Islet of Langerhans (tissue), 1 donor: Measurements from ENCODE around the gene CNTNAP5.

Experiments
- FAIRE-seq: peaks from one replicate; lab custom pipeline; 2011; peaks lifted over from hg19 to GRCh38; lab: Jason Lieb, UNC

Gene CNTNAP5

DNA sequence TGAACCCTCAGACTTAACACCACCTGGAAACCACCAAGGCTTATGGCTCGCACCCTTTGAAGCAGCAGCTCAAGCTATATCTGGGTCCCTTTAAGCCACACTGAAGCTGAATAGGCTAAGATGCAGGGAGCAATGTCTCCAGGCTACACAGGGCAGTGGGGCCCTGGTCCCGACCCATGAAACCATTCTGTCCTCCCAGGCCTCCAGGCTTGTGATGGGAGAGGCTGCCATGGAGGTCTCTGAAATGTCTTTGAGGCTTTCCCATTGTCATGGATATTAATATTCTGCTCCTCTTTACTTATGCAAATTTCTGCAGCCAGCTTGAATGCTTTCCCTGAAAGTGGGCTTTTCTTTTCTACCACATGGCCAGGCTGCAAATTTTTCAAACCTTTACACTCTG lies 608.7 kb downstream of the CNTNAP5 start:
- no peak for FAIRE-seq

DNA sequence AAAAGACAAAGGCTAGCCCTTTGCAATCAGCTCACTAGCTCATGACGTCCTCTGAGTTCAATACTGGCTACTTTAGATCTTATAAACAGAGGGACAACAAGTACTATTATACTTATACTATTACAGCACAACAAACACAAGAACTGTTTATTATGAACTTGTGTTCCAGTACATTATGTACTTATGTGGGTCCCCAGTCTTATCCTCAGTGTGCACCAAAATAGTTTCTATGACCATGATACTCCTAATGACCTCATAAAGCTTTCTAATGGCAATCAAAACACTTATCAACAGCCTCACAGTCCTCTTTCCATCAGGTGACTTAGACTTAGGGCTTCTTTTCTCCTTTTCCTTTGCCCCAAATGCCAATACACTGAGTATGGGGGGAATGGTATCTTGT lies 614.4 kb downstream of the CNTNAP5 start:
- no peak for FAIRE-seq

DNA sequence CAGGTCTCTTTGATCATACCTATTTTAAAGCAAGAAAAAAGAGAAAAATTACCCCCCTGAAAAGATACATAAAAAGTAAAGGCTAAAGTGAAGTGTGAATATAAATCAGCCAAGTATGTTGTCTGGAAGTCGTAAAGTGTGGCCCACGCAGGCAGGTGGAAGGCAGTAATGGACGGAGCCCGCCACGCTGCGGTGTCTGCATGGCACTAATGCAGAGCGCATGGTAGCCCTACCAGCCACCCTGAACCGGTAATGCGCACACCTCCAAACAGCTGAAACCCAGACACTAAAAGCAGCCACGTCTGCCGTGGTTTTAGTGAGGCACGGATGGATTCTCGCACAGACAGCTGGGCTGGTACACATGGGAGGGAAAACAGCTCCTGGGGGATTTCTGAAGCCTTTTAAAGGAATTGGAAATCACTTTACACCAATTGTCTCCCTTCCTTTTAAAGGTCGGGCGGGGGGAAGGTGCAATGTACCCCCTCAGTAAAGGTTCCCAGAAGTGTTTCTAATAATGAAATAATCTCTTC lies 615.2 kb downstream of the CNTNAP5 start:
- no peak for FAIRE-seq

DNA sequence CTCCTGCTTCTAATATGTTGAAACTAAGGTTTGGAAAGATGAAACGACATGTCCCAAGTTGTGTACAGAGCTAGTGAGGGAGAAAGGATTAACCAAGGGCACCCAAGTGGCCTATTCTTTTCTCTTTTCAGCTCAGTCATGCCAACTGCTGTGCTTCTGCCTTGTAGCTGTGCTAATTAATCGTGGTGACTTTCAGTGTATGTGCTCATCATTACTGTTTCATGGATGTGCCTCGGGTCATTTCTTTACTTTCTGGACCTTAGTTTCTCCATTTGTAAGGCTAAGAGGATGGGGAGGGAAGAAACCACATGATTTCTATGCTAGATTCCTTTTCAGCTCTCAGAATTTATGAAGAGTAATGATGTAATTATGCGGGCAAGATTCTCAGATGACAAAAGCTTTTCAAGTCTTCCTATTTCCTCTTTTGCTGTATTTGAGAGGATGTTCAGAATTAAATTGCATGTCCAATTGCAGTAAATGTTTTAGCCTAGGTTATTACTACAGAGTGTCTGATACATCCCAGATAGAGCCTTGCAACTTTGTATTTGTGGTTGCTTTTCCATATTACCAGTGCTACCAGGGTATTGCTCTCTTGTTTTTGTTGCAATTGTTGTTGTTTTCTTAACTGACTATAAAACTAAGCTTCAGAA lies 621.2 kb downstream of the CNTNAP5 start:
- no peak for FAIRE-seq

DNA sequence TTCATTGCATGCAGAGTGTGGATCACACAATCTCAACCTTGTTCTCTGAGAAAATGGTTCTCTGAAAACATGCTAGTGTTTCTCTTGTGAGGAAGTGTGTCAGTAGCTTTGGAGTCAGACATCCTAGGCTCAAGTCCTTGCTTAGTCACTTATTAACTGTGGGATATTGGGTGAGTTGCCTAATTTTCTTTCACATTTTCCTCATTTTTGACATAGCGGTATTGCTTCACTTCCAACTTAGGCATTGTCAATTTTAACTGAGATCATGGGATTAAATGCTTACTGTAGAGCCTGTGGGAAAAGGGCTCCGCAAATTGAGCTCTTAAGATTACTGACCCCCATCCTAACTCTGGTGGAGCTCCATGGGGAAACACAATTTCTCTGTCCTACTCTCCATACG lies 622.2 kb downstream of the CNTNAP5 start:
- FAIRE-seq = no peak

DNA sequence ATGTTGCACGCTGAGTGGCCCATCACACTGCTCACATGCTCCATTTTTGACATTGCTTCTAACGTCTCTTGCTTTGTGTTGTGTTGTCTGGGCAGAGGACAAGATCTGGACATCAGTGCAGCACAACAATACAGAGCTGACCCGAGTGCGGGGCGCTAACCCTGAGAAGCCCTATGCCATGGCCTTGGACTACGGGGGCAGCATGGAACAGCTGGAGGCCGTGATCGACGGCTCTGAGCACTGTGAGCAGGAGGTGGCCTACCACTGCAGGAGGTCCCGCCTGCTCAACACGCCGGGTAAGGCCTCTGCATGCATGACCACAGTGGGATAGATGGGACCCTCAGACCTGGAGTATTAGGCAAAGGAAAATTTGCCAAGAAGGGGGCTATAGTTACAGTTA lies 622.6 kb downstream of the CNTNAP5 start:
- no peak for FAIRE-seq

DNA sequence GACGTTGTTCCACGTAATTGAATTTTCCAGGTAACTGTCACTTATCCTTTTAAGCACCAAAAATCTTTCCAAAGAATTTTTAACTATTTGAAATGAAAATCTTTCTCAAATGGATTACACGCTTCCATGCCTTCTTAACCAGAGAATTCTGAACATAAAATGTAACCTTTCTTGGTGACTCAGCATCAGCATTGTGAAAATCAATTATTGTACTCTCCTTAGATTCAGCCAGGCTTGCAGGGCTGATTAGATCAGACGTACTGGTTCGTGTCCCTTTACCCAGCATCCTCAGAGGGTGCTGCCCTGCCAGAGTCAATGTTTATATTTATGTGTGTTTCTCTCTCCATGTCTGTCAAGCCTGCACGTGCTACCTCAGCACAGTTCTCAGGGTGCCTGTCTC lies 623.9 kb downstream of the CNTNAP5 start:
- FAIRE-seq = no peak

DNA sequence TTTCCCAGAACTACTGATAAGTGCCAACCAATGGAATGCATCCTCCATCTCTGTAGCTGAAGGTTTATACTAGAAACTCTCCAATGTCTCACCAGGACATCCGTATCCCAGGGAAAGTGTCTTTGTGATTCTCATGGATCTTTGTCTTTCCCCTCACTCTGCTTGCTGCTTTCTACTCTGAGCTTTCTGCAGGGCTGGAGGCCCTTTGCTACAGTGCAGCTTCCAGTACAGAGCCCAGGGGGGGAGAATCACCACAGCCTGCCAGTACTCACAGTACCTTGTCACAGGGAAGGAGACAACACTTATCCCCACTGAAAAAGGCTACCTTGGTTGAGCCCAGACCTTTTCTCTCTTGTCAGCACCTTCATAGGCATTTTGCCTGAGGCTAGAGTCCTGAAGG lies 627.0 kb downstream of the CNTNAP5 start:
- no peak for FAIRE-seq

DNA sequence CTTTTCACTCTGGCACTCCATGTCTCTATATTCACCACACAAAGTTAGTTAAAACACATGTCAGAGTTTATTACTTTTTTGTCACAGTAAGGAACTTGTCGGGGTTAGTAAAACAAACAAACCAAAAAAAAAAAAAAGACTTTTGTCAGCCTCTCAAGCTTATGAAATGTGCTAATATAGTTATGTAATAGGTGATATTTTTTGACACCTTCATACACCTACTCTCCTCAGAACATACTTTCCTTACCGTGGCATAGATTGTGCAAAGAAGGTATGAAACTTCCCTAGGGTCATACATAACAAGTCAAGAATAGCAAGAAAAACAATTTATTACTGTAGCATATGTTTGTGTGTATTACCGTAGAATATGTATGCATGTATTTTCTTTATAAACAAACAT lies 633.3 kb downstream of the CNTNAP5 start:
- no peak for FAIRE-seq

DNA sequence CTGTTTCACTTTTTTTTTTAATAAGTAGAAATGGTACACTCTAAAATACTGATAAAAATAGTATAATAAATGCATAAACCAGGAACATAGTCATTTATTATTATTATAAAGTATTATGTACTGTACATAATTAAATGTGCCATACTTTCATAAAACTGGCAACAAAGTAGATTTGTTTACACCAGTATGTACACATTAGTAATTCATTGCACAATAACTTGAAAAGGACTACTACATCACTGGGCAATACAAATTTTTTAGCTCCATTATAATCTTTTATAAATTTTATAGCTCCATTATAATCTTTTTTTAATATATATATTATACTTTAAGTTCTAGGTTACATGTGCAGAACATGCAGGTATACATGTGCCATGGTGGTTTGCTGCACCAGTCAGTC lies 636.5 kb downstream of the CNTNAP5 start:
- no peak for FAIRE-seq

DNA sequence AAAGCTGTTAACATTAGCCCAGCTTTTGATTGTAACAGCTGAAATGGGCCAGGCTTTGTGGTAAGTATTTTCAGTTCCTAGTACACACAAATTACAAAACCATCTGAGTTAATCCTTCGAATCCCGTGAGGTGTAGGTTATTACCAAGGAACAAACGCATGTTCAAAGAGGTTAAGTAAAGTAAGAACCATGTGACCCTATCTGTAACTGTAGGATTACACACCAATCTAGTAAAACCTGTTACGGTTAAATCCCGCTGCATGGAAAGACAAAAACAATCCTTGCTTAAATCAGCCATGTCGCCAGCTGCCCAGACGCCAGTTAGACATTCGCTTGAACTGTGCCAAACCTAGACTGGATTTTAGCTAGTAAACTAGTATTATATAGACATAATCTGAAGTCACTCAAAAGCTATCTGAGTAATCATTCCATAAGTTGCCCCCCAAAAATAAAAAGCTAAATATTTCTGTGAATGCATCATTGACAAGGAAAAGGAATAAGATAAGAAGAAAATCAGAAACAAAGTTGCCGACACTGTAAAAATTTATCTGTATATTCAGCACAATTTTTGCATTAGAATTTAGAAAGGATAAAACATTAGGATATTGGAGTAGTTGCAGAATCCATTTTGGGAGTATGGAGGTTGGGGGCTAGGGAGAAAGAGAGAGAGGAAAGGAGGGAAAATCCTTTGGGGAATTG lies 638.0 kb downstream of the CNTNAP5 start:
- no peak for FAIRE-seq

DNA sequence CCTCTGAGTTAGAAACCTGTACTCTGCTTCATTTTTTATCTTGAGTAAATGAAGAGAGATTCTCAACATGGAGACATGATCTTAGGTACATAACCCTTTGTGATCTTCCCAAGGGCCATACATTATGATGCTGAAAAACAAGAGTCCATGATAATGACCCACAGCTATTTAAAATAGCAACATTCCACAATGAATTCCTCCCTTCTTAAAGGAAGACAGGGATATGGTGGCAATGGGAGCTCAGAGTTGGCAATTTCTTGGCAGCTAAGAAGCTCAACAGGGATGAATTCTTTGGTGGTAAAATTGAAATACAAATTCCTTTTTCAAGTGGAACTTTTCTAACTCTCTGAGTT lies 638.5 kb downstream of the CNTNAP5 start:
- no peak for FAIRE-seq

DNA sequence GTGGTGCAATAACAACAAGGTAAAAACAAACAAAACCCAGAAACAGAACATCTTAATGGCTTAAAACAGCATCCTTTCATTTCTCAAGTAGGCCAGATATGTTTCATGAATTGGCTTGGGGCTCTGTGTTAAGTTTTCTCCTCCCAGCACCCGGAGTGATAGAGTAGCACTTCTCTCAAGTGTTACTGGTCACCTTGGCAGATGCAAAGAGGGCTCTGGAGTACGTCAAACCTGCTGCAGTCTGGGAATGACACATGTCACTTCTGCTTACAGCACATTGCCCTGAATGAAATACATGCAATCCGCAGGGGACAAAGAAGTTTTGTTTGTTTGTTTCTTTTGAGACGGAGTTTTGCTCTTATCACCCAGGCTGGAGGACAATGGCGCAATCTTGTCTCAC lies 639.3 kb downstream of the CNTNAP5 start:
- no peak for FAIRE-seq

DNA sequence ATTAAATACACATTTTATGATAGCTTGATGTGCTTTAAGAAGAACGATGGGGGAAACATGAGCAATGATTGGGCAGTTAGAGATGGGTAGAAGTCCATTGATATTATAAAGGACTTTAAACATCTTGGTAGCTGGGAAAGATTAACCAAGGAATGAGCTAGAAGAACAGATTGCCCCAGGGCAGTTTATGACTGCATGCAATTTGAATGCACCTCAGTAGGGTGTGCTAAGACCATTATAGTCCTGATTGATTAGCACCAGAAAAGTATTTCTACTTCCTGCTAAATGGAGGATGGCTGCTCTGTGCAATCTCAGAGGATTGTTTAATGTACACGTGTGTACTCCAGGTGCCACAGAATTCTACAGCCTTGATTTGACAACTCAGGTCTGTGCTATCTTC lies 641.9 kb downstream of the CNTNAP5 start:
- FAIRE-seq = no peak

DNA sequence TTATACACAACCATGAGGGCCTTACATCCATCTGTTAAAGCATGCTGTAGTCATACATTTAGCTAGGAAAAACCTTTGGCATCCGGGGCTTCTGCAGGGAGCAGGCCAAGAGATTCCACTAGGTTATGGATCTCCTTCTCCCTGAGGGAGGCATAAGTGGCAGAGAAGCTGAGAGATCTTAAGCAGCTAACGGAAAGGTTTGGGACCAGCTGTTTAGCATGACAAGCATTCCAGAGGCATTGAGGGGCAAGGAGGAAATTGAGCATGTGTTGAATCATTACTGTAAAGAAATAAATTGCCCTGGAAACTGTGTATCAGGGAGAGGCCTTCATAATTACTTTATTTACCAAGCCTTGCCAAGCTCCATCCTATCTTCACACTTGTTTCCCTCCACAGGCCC lies 643.1 kb downstream of the CNTNAP5 start:
- no peak for FAIRE-seq

DNA sequence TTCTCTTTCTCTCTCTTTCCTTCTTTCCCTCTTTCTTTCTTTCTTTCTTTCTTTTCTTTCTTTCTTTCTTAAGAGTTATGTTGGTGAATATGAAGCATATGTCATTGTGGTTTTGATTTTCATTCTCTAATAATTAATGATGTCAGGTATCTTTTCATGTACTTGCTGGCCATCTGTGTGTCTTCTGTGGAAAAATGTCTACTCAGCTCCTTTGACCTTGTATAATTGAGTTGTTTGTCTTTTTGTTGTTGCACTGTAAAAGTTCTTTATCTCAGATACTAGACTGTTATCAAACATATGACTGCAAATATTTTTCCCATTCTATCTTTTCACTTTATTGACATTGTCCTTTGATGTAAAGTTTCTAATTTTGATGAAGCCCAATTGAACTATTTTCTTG lies 645.1 kb downstream of the CNTNAP5 start:
- no peak for FAIRE-seq

DNA sequence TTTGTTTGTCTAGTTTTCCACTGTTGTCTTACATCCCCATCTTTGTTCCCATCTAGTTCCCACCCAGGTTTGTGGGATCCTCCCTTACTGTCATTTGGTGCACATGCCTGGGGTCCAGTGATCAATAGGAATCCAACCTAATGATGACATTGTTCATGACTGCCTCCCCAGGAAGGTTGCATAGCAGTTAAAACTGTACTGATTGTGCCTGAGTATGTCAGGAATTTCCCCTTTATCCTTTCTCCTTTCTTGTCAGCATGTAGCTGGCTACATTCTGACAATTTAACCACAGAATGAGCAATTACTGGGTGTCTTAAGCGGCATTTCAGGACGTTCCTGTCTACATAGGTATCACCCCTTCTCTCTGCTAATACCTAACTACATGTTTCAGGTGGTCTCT lies 653.0 kb downstream of the CNTNAP5 start:
- no peak for FAIRE-seq

DNA sequence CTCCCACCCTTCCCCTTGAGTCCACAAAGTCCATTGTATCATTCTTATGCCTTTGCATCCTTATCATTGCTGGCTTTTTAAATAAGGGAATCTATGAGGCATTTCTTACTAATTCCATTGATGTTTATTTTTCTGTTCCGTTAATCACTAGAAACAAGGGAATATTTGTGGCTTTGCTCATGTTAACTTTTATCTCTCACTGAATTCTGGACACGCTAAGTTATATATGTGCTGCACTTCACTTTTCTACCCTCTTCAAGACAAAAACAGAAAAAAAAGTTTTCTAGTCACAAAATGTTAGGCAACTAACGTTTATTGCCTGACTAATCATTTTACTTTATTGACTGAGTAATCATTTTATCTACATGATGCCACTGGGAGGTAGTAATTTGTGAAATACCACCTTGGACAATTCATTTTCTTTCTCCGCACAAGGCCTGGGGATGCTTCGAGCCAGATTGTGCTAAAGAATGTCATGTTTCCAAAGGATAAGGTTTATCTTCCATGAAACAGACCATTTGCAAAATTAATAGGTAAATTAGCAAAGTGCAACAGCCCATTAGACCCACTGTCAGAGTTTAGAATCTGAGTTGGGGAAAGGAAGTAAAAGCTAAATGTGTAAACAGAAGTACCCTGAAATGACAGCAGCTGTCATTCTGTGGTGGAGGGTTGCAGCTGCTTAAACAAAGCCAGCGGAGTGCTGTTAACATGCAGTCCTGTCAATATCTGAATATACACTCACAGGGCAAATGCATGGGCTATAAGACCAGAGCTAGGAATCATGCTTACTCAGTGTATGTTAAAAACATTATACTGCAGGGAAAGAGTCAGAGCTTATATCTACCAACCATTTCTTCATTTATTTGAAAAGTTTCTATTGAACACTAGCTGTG lies 658.7 kb downstream of the CNTNAP5 start:
- FAIRE-seq = no peak

DNA sequence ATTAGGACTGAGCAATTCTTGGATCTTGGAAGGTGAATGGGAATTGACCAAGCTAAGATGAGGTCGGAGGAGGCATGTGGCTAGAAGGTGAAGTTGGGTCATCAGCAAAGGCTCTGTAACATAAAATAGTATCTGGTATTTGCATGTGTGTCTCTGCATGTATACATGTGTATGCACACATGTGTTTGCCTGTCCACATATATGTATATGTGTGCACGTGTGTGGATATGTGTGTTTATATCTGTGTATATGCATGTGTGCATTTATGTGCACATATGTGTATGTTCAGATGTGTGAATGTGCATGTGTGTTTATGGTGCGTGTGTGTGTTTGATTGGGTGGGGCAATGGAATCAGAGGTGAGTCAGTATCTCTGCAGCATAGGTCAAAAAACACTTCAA lies 664.3 kb downstream of the CNTNAP5 start:
- no peak for FAIRE-seq

DNA sequence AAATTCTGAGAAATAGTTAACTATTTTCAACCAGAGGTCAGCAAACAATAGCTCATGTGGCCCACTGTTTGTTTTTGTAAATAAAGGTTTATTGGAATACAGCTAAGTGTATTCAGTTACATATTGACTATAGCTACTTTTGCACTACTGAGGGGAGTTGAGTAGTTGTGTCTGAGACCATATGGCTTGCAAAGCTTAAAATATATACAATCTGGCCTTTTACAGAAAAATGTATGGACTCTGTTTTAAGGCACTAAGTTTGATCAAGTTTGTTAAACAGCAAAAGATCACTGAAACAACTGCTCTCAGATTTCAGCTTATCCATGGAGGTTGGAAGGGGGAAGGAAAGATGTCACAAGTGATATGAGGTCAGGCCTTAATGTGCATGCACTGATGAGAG lies 667.1 kb downstream of the CNTNAP5 start:
- no peak for FAIRE-seq

DNA sequence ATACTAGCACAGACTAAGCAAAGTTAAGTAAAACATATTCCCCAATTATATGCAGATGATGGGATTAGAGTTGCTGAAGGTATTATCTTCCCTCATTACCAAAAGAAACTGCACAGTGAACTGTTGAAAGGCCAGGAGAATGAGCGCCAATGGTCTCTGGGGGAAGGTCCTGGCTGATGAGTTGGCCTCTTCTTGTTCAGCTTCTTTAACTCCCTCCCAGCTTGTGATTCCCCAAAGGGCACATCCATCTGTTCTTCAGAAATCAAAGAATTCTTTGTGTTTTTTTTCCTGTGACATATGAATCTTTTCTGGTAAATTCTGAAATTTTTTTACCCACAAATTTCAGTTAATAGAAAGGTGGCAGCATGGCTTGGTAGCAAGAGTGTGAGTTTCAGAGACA lies 667.6 kb downstream of the CNTNAP5 start:
- no peak for FAIRE-seq

DNA sequence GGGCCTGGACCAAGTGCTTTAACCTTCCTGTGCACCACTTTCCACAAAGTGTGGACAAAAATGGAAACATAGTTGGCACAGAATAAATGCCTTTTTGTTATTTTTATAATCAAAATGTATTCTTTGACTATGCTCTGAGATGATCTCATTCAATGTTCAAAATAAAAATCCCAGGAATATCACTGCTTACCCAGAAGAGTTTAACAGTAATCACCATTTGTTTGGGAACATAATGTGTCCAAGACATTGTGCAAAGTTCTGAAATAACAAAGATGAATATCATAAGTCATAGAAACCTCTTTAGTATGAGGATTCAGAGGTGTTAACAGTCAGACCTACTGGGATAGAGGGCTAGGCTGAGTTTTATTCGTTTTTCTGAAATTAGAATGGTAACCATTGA lies 668.1 kb downstream of the CNTNAP5 start:
- FAIRE-seq = no peak

DNA sequence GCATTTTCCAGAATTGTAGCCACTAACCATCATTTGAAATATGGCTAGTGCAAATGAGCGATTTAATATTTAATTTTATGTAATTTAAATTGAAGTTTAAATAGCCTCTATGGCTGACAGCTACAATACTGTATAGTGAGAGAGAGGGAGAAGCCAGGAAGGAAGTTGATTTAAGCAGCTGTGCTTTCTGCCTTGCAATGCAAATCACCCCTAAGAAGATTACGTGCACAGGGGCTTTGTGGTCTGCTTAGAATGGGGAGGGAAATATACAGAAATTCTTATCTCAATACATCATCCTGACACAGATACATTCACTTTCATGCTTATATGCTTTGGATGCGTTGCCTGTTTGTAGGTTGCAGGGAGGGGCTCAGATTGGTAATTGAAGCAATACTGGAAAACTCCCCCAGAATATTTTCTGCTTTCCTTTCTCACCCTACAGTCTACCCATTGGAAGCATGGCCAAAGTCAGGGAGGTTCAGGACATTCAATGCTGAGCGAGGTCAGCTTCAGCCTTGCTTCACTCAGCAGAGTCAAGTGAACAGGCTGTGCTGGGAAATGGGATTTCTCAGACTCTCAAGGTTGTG lies 674.0 kb downstream of the CNTNAP5 start:
- no peak for FAIRE-seq
